ENCODE measurements around the gene RBMS3.
"Not testable (repeated sequence)": the region's sequence is repeated elsewhere in the genome, so short reads cannot be mapped to it uniquely, and the experiment has no call there.

Gene RBMS3

GRCh38 chr3:29772436-29772835 lies 491.6 kb downstream of the RBMS3 start:
- no peak for DNase-seq (ENCODE audit: low spot score)

- DNase-seq (ENCODE audit: low spot score): no peak
Observed at GRCh38 chr3:29773481-29773880, 492.6 kb downstream of the RBMS3 start.

GRCh38 chr3:29775340-29775739 lies 494.5 kb downstream of the RBMS3 start:
- DNase-seq (ENCODE audit: low spot score): no peak

GRCh38 chr3:29777869-29778268 lies 497.0 kb downstream of the RBMS3 start:
- no peak for DNase-seq (ENCODE audit: low spot score)

- no peak for DNase-seq (ENCODE audit: low spot score)
Observed at GRCh38 chr3:29789686-29790085, 508.8 kb downstream of the RBMS3 start.

GRCh38 chr3:29796808-29797207 lies 515.9 kb downstream of the RBMS3 start:
- DNase-seq (ENCODE audit: low spot score): no peak

- DNase-seq (ENCODE audit: low spot score): no peak
Observed at GRCh38 chr3:29802057-29802456, 521.2 kb downstream of the RBMS3 start.

- no peak for DNase-seq (ENCODE audit: low spot score)
Observed at GRCh38 chr3:29804044-29804443, 523.2 kb downstream of the RBMS3 start.

- DNase-seq (ENCODE audit: low spot score): no peak
Observed at GRCh38 chr3:29805757-29806156, 524.9 kb downstream of the RBMS3 start.

GRCh38 chr3:29808324-29808723 lies 527.5 kb downstream of the RBMS3 start:
- DNase-seq (ENCODE audit: low spot score): not testable (repeated sequence)

GRCh38 chr3:29822071-29822470 lies 541.2 kb downstream of the RBMS3 start:
- DNase-seq (ENCODE audit: low spot score): no peak

GRCh38 chr3:29823233-29823632 lies 542.4 kb downstream of the RBMS3 start:
- DNase-seq (ENCODE audit: low spot score): no peak

- DNase-seq (ENCODE audit: low spot score): no peak
Observed at GRCh38 chr3:29826712-29827111, 545.8 kb downstream of the RBMS3 start.

GRCh38 chr3:29827756-29828155 lies 546.9 kb downstream of the RBMS3 start:
- DNase-seq (ENCODE audit: low spot score): no peak

GRCh38 chr3:29829340-29829739 lies 548.5 kb downstream of the RBMS3 start:
- DNase-seq (ENCODE audit: low spot score): no peak

GRCh38 chr3:29850641-29851040 lies 569.8 kb downstream of the RBMS3 start:
- DNase-seq (ENCODE audit: low spot score): no peak

GRCh38 chr3:29852767-29853166 lies 571.9 kb downstream of the RBMS3 start:
- no peak for DNase-seq (ENCODE audit: low spot score)

- no peak for DNase-seq (ENCODE audit: low spot score)
Observed at GRCh38 chr3:29853841-29854397, 573.0 kb downstream of the RBMS3 start.

- DNase-seq (ENCODE audit: low spot score): no peak
Observed at GRCh38 chr3:29854821-29855220, 574.0 kb downstream of the RBMS3 start.

- no peak for DNase-seq (ENCODE audit: low spot score)
Observed at GRCh38 chr3:29859726-29860270, 578.9 kb downstream of the RBMS3 start.

- DNase-seq (ENCODE audit: low spot score): no peak
Observed at GRCh38 chr3:29864809-29865208, 583.9 kb downstream of the RBMS3 start.

- DNase-seq (ENCODE audit: low spot score): no peak
Observed at GRCh38 chr3:29868543-29869101, 587.8 kb downstream of the RBMS3 start.

GRCh38 chr3:29870136-29870535 lies 589.3 kb downstream of the RBMS3 start:
- DNase-seq (ENCODE audit: low spot score): no peak

- DNase-seq (ENCODE audit: low spot score): no peak
Observed at GRCh38 chr3:29871087-29871486, 590.2 kb downstream of the RBMS3 start.
